Endothelial cell (in vitro differentiated cells): ENCODE measurements around the gene H6PD. TPM values are rescaled to one million over a fixed set of nuclear protein-coding genes. Genes with fewer than 3 reads are reported as not detected.

Source experiments
- DNase-seq: peaks from one replicate; pipeline ENCODE4 v3.0.0; 2021; ENCODE audit warnings: low spot score
- H3K27ac Mint-ChIP-seq: one replicate; pipeline ENCODE4 v1.8.0; 2021; ENCODE audit warnings: mixed read lengths, inconsistent platforms; ENCODE audit not compliant: unreplicated experiment
- H3K27me3 Mint-ChIP-seq: one replicate; pipeline ENCODE4 v1.8.0; 2021; ENCODE audit warnings: mild to moderate bottlenecking, moderate library complexity, mixed read lengths, inconsistent platforms; ENCODE audit not compliant: unreplicated experiment
- H3K36me3 Mint-ChIP-seq: one replicate; pipeline ENCODE4 v1.8.0; 2021; ENCODE audit warnings: mild to moderate bottlenecking, low read depth, mixed read lengths, inconsistent platforms; ENCODE audit not compliant: unreplicated experiment
- H3K4me1 Mint-ChIP-seq: one replicate; pipeline ENCODE4 v1.8.0; 2021; ENCODE audit warnings: mild to moderate bottlenecking, mixed read lengths, inconsistent platforms; ENCODE audit not compliant: unreplicated experiment
- H3K4me3 Mint-ChIP-seq: one replicate; pipeline ENCODE4 v1.8.0; 2021; ENCODE audit warnings: mild to moderate bottlenecking, mixed read lengths, inconsistent platforms; ENCODE audit not compliant: unreplicated experiment
- H3K9me3 Mint-ChIP-seq: one replicate; pipeline ENCODE4 v1.8.0; 2021; ENCODE audit warnings: mixed read lengths, inconsistent platforms; ENCODE audit not compliant: unreplicated experiment
- CTCF ChIP-seq: fragments of 200-600 bp; sonication (generic); IDR thresholded peaks from one replicate; pipeline ENCODE4 v1.5.0; 2021; ENCODE audit warnings: antibody characterized with exemption; ENCODE audit not compliant: unreplicated experiment
- total RNA-seq: library from RNA; stranded (reverse); fragmentation: NEBNext Ultra II Directional; extraction: Animal tissue kit (Norgen Biotek cat#: 25700); gene quantifications from one replicate; pipeline ENCODE4 v1.2.1, GENCODE V29; 2021; ENCODE audit not compliant: unreplicated experiment

Gene H6PD
- total RNA-seq, 1 donor from 2014 or later = 18.6 TPM

GRCh38 chr1:9246841-9247785 lies 12.5 kb downstream of the H6PD start:
- Mint-ChIP-seq H3K4me3 (no peak overlapping the region), H3K9me3 (no peaks in the 10 kb centered on the region), H3K4me1 (peaks cover 16% of the 10 kb centered on the region), H3K27ac (no peak overlapping the region), H3K27me3 (peaks cover 5% of the 10 kb centered on the region), H3K36me3 (peaks cover 7% of the 10 kb centered on the region)
- DNase-seq = no peak
- no peak for TF ChIP-seq CTCF

GRCh38 chr1:9247894-9248293 lies 13.3 kb downstream of the H6PD start:
- peaks cover 11% of the 10 kb centered on the region for H3K4me1 Mint-ChIP-seq
- no peak overlapping the region for H3K4me3 Mint-ChIP-seq
- TF ChIP-seq CTCF = no peak
- H3K27me3 Mint-ChIP-seq = peaks cover 3% of the 10 kb centered on the region
- H3K36me3 Mint-ChIP-seq = peaks cover 4% of the 10 kb centered on the region
- no peaks in the 10 kb centered on the region for H3K9me3 Mint-ChIP-seq
- no peak overlapping the region for H3K27ac Mint-ChIP-seq
- DNase-seq = no peak

GRCh38 chr1:9248341-9249262 lies 14.0 kb downstream of the H6PD start:
- DNase-seq = no peak

GRCh38 chr1:9249263-9249533 lies 14.6 kb downstream of the H6PD start:
- Mint-ChIP-seq H3K4me1 (peaks cover 9% of the 10 kb centered on the region), H3K27me3 (peaks cover 3% of the 10 kb centered on the region), H3K36me3 (peaks cover 4% of the 10 kb centered on the region), H3K9me3 (no peaks in the 10 kb centered on the region), H3K4me3 (peak overlapping the region; percentile 21), H3K27ac (peak overlapping the region; percentile 54)
- TF ChIP-seq CTCF = no peak
- no peak for DNase-seq

More at GRCh38 chr1:9248341-9249262, 14.0 kb downstream of the H6PD start:
- TF ChIP-seq CTCF = no peak
- H3K4me3 Mint-ChIP-seq = peak overlapping the region; percentile 21
- H3K36me3 Mint-ChIP-seq = peaks cover 4% of the 10 kb centered on the region
- H3K27me3 Mint-ChIP-seq = peaks cover 3% of the 10 kb centered on the region
- no peaks in the 10 kb centered on the region for H3K9me3 Mint-ChIP-seq
- H3K4me1 Mint-ChIP-seq = peaks cover 7% of the 10 kb centered on the region
- peak overlapping the region; percentile 54 for H3K27ac Mint-ChIP-seq
